ENCODE data around the gene UQCRFS1.

The UQCRFS1 gene

DNA sequence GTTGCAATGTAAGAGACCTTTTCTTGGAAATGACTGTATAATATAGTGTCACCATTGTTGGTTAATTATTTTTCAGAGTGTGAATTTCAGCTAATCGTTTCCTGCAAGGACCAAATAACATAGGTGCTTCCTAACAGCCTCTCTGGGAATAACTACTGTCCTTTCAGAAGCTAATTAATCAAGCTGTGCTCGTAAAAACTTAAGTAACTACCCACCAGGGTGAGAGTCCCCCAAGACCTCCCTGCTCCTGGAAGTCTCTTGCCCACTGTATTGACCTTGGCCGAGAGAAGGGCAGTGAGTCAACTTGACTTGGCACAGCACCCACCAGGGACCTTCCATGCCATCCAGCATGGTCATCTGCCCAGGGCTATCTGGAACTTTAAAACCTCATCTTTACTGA lies 50.3 kb downstream of the UQCRFS1 start:
- Mint-ChIP-seq H3K9me3 (peaks cover 2% of the 10 kb centered on the region), H3K27ac (no peak overlapping the region), H3K4me1 (ENCODE audit: low read depth) (no peaks in the 10 kb centered on the region), H3K36me3 (ENCODE audit: low read depth) (no peaks in the 10 kb centered on the region), H3K27me3 (ENCODE audit: low read depth) (no peaks in the 10 kb centered on the region), H3K4me3 (no peak overlapping the region)
- DNase-seq (ENCODE audit: low spot score), result no peak

DNA sequence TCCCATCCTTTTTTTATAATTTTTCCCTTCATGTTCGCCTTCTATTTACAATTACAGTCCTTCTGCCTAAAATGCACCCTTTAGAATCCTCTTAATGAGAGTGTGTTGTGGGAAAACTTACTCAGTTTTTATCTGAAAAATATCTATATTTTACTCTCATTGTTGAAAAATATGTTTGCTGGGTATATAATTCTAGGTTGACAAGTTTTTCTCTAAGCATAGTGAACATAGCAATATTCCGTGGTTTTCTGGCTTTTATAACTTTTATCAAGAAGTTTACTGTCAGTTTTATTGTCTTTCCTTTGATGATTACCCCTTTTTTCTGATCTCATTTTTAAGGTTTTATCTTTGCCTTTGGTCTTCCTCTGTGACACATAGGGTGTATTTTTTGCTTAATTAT lies 57.3 kb downstream of the UQCRFS1 start:
- H3K4me1 Mint-ChIP-seq (ENCODE audit: low read depth), result no peaks in the 10 kb centered on the region
- no peaks in the 10 kb centered on the region for H3K27me3 Mint-ChIP-seq (ENCODE audit: low read depth)
- no peak for DNase-seq (ENCODE audit: low spot score)
- H3K36me3 Mint-ChIP-seq (ENCODE audit: low read depth), result no peaks in the 10 kb centered on the region
- no peak overlapping the region for H3K27ac Mint-ChIP-seq
- H3K4me3 Mint-ChIP-seq, result no peak overlapping the region
- peaks cover 24% of the 10 kb centered on the region for H3K9me3 Mint-ChIP-seq

Data from T-helper 2 cell treated with Interferon-gamma antibody and Interleukin-4, amounts not matched to agents 5 μg/mL and 100 μg/mL, for 36 hours (primary cell).